GM10847 (cell line): ENCODE data around the gene PSMA6.

ENCODE experiments used
- POLR2A ChIP-seq: IDR thresholded peaks from 2 replicates; pipeline ENCODE4 v1.6.1; 2011; ENCODE audit not compliant: insufficient read length; ENCODE audit errors: extremely low read depth

The PSMA6 gene

DNA sequence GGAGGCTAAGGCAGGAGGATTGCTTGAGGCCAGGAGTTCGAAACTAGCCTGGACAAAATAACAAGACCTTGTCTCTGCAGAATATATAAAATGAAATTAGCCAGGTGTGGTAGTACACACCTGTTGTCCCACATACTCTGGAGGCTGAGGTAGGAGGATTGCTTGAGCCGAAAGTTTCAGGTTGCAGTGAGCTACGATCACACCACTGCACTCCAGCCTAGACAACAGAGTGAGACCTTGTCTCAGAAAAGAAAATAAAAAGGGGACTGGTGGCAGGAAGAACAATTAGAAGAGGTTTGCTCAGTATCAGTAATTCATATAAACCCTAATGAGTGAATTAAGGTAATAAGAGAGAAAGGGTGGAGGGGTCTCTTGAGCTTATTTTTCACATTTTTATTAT is 8.0 kb downstream of the PSMA6 start:
- TF ChIP-seq POLR2A: no peak

DNA sequence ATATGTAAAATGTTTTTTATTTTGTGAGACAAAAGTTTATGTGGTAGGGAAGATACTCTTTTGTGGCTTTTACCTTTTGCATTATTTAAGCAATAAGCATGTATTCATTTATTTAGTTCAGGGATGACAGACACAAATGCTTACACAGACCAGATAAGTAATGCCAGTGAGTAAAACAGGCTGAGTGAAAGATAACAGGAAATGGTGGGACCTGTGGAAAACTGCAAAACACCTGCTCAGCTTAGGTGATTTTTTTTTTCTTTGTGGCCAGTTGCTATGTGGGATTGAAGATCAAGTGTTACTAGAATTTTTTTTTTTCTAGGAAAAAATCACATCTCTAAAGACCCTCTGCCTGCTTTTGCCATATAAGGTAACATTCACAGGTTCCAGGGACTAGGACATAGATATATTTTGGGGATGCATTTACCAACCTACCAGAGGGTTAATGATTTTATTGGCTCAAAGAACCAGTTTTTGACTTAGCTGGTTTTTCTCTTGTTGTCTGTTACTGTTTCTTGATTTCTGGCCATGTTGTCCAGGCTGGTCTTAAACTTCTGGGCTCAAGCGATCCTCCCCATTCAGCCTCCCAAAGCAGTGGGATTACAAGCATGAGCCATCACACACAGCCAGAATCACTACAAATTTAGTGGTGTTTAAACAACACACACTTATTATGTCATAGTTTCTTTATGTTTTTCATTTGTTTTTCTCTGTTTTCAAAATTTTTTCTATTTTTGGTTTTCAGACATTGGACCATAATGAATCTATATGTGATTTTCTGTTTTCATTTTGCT is 9.8 kb downstream of the PSMA6 start:
- TF ChIP-seq POLR2A: no peak

- TF ChIP-seq POLR2A: no peak
Observed at GRCh38 chr14:35303149-35303935, 11.2 kb downstream of the PSMA6 start.

DNA sequence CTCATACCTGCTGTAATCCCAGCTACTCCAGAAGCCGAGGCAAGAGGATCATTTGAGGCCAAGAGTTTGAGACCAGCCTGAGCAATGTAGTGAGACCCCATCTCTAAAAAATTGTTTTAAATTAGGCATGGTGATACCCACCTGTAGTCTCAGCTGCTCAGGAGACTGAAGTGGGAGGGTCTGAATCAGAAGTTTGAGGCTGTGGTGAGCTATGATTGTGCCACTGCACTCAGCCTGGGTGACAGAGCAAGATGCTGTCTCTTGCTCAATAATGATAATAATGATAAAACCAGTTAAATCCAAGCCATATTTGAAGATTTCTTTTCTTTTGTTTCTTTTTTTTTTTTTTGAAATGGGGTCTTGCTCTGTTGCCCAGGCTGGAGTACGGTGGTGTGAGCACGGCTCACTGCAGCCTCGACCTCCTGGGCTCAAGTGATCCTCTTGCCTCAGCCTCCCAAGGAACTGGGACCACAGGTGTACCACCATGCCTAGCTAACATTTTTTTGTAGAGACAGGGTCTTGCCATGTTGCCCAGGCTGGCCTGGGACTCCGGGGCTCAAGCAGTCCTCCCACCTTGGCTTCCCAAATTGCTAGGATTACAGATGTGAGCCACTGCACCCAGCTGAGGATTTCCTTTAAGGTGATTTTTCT is 12.8 kb downstream of the PSMA6 start:
- TF ChIP-seq POLR2A: no peak

GRCh38 chr14:35305633-35306032 is 13.5 kb downstream of the PSMA6 start:
- no peak for TF ChIP-seq POLR2A

GRCh38 chr14:35306114-35306513 is 13.9 kb downstream of the PSMA6 start:
- TF ChIP-seq POLR2A: no peak

GRCh38 chr14:35317820-35318219 is 25.6 kb downstream of the PSMA6 start:
- TF ChIP-seq POLR2A: no peak

- no peak for TF ChIP-seq POLR2A
Observed at GRCh38 chr14:35319509-35319908, 27.3 kb downstream of the PSMA6 start.

GRCh38 chr14:35320472-35320871 is 28.3 kb downstream of the PSMA6 start:
- TF ChIP-seq POLR2A: no peak

- TF ChIP-seq POLR2A: no peak
Observed at GRCh38 chr14:35326375-35326774, 34.2 kb downstream of the PSMA6 start.

GRCh38 chr14:35331605-35332516 is 39.7 kb downstream of the PSMA6 start:
- TF ChIP-seq POLR2A: no peak

- TF ChIP-seq POLR2A: no peak
Observed at GRCh38 chr14:35332517-35333263, 40.5 kb downstream of the PSMA6 start.

GRCh38 chr14:35333264-35333730 is 41.1 kb downstream of the PSMA6 start:
- no peak for TF ChIP-seq POLR2A

GRCh38 chr14:35333797-35334743 is 41.9 kb downstream of the PSMA6 start:
- no peak for TF ChIP-seq POLR2A
